ENCODE data around the gene AJAP1.
"Not testable (repeated sequence)": the region's sequence is repeated elsewhere in the genome, so short reads cannot be mapped to it uniquely, and the experiment has no call there.

AJAP1 gene, protein sequence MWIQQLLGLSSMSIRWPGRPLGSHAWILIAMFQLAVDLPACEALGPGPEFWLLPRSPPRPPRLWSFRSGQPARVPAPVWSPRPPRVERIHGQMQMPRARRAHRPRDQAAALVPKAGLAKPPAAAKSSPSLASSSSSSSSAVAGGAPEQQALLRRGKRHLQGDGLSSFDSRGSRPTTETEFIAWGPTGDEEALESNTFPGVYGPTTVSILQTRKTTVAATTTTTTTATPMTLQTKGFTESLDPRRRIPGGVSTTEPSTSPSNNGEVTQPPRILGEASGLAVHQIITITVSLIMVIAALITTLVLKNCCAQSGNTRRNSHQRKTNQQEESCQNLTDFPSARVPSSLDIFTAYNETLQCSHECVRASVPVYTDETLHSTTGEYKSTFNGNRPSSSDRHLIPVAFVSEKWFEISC

DNA sequence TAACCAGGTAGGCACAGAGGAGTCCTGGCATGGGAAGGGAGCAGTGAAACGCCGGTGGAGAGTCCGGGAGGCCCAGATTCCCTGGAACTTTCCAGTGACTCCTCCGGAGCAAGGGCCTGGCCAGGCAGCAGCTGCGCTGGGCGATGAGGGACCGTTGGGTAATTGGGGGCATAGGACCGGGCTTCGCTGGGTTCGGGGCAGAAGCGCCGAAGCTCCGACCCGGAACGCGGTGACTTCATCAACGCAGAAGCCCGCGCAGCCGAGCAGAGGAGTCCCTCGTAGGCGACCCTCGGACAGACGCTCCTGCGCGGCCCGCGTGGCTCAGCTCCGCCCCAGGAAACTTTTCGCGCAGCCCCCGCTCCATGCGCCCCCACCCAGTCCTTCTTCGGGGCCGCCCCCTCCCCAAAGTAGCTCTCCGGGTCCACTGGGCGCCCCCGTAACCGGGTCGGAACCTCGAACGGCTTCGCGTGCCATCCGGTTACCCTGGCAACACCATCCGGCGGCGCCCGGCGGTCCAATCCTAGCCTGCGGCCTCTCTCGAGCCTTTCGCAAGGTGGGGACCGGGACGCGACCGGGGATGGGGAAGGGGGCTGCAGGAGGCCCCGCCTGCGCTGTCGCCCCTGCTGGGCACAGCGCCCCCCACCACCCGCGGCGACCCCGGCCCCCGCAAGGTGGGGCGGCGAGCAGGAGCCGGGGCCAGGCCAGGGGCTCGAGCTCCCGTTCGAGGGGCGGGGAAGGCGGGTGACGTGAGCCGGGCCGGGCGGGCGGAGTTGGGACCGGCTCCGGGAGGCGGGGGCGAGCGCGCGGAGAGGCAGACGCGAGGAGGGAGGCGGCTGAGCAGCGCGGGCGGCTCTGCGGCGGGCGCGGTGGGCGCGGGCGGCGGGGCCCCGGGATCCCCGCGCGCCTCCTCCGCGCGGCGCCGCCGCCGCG, at the start of gene AJAP1:
Gene AJAP1, plus strand, starts transcription at position 814 of the 930 bp plus-strand sequence. CDS start 817 bp downstream, outside the sequence.
- DNase-seq = no peak

DNA sequence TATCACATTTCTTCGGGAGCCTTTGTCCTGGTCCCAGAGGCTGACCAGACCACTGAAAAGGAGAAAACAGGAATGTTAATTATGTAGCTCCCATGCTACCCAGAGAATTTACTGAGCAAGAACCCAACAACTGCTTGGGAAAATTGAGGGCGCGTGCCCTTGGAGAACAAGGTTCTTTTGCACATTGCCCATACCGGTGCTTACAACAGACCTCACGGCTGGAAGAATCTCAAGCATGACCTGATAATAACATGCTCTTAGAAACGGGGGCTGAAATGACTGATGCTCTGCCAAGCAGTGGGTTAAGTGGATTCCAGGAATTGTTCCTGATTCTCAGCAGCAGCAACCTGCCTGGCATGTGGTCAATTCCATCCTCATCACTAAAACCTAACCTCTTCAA, 49.3 kb upstream of the AJAP1 start:
- DNase-seq = no peak

GRCh38 chr1:4611563-4612341, 42.7 kb upstream of the AJAP1 start:
- no peak for DNase-seq

GRCh38 chr1:4612991-4613390, 41.4 kb upstream of the AJAP1 start:
- no peak for DNase-seq

DNA sequence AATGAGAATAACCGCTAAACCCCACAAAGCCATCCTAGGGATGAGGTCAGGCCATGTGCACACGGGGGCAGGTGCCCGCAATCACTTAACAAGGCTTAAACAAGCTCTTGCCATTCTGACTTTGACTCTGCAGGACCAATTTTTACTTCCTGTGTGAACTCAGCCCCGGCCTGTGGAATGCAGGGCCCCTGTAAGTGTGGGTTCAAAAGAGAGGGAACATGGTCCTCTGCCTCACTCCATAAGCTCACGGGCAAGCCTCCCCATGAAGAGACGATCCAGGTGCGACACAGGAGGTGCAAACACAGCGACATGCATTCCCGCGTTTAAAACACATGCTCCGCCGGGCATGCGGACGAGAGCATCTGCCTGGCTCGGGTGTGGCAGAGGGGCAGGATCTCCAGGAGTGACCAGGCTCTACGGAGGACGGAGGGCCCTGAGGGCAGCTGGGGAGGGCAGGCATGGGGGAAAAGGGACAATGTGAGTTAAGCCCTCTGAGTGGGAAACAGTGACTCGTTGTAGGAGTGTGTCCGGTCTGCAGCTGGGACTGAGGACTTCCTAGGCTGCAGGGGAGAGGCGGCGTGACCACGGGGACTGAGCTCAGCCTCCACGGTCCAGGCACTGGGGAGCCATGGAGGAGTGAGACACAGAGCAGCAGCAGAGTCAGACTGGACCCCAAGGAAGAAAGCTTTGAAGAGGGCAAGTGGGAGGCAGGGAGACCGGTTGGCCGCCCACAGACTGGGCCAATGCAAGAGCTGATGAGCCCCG, 40.6 kb upstream of the AJAP1 start:
- no peak for DNase-seq

- no peak for DNase-seq
Measured at GRCh38 chr1:4614371-4615137, 39.9 kb upstream of the AJAP1 start.

DNA sequence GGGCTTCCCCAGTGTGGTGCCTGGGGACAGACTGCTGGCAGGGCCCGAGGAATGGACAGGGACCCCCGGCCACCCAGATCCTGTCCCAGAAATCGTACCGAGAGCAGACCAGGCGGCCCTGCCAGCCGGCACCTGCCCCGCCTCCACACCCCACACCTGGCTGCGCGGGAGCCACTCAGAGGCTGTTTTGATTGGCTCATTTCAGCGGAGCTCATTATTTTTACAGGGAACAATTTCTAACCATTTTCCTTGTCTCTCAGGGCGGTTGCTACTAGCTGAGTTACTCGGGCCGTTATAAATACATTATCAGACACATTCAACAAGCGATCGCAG, 39.3 kb upstream of the AJAP1 start:
- DNase-seq = no peak

DNA sequence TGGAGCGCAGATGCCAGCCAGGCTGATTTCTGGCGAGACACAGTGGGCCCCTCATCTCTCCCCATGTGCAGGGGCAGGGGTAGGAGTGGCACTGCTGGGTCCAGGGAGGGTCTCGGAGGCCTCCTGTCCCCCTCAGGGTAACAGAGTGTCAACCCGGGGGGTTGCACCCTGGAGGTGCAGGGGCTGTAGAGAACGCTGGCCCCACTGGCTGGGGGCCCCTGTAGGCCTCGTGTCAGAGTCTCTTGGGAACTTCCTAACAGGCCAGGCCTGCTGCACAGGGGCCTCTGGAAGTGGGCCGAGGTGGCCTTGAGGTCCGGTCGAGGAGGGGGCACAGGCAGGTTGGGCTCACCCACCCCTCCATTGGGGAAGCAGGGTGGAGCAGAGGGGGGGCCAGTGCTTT, 38.9 kb upstream of the AJAP1 start:
- no peak for DNase-seq

GRCh38 chr1:4616831-4617465, 37.5 kb upstream of the AJAP1 start:
- no peak for DNase-seq

DNA sequence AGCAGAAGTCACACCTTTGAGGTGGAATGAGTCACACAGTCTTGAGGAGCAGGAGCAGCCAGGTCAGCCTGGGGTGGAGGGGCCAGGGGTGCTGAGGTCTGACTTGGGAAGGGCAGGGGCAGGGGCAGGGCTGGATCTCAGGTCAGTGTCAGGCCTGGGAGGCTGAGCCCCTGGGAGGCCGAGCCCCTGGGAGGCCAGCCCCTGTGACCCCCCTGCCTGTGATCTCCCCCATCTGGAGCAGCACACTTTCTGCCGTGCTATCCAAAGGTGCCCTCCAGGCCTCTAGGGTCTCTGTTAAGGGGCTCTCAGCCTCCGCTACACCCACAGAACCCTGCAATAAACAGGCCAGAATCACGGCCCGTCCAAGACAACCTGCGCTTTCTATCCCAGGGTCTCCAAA, 36.9 kb upstream of the AJAP1 start:
- DNase-seq = no peak

DNA sequence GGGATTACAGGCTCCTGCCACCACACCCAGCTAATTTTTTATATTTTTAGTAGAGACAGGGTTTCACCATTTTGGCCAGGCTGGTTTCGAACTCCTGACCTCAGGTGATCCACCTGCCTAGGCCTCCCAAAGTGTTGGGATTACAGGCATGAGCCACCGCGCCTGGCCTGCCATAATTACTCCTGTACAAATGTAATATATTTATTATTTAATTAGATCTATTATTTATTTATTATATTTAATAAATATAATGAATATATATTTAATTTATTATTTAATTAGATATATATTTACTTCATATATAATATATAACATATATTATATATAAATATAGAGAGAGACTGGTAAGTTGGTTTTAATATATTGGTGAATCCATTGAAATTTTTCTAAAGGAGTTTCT, 35.6 kb upstream of the AJAP1 start:
- DNase-seq = not testable (repeated sequence)

DNA sequence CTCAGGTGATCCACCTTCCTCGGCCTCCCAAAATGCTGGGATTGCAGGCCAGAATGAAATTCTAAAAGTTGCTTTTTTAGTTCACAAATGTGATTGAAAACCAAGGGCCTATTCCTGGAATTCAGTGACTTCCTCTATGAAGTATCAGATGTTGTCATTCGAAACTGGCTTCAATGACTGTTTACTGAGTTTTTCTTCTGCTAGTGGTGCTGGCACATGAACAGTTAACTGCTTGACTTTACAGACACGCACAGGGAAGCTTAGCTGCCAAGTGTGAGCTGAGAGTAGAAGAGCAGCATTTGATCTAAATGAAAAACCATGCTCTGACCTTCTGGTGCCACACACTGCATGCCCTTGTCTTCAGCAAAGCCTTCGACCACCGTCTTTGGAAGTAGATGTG, 32.8 kb upstream of the AJAP1 start:
- no peak for DNase-seq

GRCh38 chr1:4622821-4623220, 31.6 kb upstream of the AJAP1 start:
- DNase-seq = no peak

GRCh38 chr1:4624141-4624715, 30.2 kb upstream of the AJAP1 start:
- DNase-seq = no peak

DNA sequence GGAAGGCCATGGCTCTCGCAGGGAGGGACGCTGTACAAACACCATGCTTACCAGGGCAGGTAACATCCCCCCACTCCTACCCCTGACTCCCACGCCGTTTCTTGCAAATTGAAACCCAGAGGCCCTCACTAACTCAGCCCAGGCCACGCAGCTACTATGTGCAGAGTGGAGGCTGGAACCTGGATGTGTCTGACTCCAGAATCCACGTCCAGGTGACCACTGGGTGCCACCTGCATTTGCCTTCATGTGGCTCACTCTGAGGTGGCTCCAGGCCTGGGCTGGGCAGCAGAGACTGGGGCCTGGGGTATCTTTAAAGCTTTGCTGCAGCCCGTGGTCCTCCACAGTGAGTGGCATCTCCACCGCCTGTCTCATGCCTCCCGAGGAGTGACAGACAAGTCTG, 29.6 kb upstream of the AJAP1 start:
- DNase-seq = no peak

- DNase-seq = no peak
Measured at GRCh38 chr1:4626061-4626460, 28.3 kb upstream of the AJAP1 start.

- no peak for DNase-seq
Measured at GRCh38 chr1:4626560-4627319, 27.7 kb upstream of the AJAP1 start.

GRCh38 chr1:4627353-4627752, 27.1 kb upstream of the AJAP1 start:
- no peak for DNase-seq

DNA sequence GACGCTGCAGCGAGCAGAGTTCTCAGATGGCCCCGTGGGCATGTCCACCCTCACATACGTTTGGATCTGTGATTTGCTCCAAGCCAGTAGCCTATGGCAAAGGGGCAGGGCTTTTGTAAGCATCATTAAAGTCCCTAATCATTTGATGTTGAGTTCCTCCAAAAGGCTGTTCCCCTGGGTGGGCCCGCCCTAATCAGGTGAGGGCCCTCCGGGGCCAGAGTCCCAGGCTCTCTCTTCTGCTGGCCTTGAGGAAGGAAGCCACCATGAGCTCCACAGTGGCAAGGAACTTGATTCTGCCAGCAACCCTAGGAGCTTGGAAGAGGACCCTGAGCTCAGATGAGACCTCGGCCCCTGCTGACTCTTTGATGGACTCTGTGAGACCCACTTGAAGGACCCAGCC, 25.4 kb upstream of the AJAP1 start:
- DNase-seq = no peak

GRCh38 chr1:4630561-4630960, 23.8 kb upstream of the AJAP1 start:
- DNase-seq = no peak
